Sciatic nerve (tissue), 2 donors: Measurements from ENCODE around the gene MIF4GD. TPM values are rescaled to one million over a fixed set of nuclear protein-coding genes. Genes with fewer than 3 reads are reported as not detected.
"Not testable (repeated sequence)": the region's sequence is repeated elsewhere in the genome, so short reads cannot be mapped to it uniquely, and the experiment has no call there.

ENCODE experiments used
- ATAC-seq: fragments of 200-7000 bp; cut with Tn5 transposase; one replicate; pipeline ENCODE4 v1.9.1; 2020; ENCODE audit warnings: mild to moderate bottlenecking, moderate library complexity
- DNase-seq: peaks from one replicate; pipeline ENCODE4 v3.0.0-alpha.2; 2020; ENCODE audit warnings: low spot score
- intact Hi-C: fragments of 100-400 bp; cut with DNase I; formaldehyde crosslinking; loops from one replicate; pipeline ENCODE4 v1.14.2; 2022
- total RNA-seq: library from RNA; stranded (reverse); fragmentation: NEBNext Ultra II Directional; extraction: Animal tissue kit (Norgen Biotek cat#: 25700); gene quantifications from one replicate; pipeline ENCODE4 v1.2.1, GENCODE V29; 2021
- donor health status: DM: no; HTN: no; CAD: no.
- donor health status: DM: no; HTN: no; CAD: no.

The MIF4GD gene
- total RNA-seq, 1 donor from 2014 or later, result 26.2 TPM

GRCh38 chr17:75265614-75266315, 5.3 kb downstream of the MIF4GD start:
- intact Hi-C loops, result no loop called here
- no peak for ATAC-seq
- no peak for DNase-seq

DNA sequence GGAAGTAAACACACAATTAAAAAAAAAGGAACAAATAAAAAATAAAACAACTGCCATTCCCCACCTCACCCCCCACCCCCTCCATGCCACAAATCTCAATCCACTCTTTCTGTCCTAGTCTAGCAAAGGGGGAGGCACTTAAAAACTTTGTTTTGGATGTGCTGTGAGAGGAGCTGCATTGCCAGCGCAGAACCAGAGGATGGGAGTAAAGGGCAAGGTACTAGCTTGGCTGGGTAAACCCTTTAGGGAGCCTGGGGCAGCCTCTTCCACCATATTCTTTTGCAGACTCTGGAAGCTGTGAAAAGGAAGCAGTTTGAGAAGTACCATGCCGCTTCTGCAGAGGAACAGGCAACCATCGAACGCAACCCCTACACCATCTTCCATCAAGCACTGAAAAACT, 8.0 kb downstream of the MIF4GD start:
- DNase-seq, result no peak
- no peak for ATAC-seq

DNA sequence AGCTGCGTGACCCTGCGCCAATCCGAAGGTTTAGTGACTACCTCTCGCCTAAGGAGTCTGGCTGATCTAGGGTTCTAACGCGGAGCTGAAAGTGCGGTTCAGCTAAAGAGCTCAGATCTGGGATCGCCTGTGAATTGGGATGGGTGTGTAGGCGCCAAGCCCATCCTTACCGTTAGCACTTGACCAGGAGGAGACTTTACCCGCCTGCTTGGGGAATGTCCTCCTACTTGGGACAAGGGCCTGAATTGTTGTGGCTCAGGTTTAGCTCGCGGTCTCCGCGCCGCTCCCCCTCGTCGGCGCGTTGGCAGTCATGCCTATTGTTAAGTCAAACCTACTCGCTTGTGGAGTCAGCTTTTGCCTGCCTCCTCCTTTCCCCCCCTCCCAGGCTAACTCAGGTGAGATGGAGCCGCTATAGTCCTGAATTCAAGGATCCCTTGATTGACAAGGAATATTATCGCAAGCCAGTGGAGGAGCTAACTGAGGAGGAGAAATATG, 8.9 kb downstream of the MIF4GD start:
- intact Hi-C loops, result no loop called here
- DNase-seq (no peak), ATAC-seq (peak; percentile 24)

More for the DNA sequence above, 8.0 kb downstream of the MIF4GD start:
- intact Hi-C loops, result no loop called here

DNA sequence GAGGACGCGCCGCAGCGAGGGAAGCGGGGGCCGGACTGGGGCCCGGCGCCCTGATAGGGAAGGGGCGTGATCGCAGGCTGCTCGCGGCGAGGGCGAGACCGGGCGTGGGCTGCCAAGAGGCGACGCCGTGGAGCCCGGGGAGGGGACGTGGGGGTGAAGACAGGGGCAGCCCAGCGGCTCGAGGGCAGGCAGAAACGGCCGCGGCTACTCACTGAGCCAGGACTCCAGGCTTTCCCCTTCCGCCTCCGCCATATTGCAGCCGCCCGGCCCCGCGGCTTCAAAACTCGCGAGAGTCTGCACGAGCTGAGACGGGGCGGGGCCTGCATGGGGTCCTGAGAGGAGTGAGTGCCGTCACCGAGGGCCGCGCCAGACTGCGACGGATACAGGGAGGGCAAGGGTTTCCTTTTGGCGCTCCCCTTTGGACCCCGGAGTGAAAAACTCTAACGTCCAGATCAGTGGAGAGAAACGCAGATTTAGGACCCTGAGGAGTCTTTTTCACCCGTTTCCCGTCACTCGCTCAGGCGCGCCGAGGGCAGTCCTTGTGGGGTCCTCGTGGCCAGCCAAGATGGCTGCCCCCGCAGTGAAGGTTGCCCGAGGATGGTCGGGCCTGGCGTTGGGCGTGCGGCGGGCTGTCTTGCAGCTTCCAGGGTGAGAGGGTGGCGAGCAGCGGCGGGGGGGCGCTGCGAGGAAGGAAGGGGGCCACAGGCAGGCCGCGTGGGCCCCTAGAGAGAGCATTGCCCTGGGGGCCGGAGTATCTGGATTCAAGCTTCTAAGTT, 9.5 kb downstream of the MIF4GD start, which contains the start of the genes GGA3 and MRPS7:
GGA3 (minus strand) TSS at position 271 of the 776 bp plus-strand sequence; CDS start at position 252, 19 bp downstream.
MRPS7 (plus strand) TSS at position 544 of the 776 bp plus-strand sequence; CDS start at position 566, 22 bp downstream.
- ATAC-seq, result peak; percentile 99
- peak; percentile 98 for DNase-seq
- intact Hi-C loops, result no loop called here

DNA sequence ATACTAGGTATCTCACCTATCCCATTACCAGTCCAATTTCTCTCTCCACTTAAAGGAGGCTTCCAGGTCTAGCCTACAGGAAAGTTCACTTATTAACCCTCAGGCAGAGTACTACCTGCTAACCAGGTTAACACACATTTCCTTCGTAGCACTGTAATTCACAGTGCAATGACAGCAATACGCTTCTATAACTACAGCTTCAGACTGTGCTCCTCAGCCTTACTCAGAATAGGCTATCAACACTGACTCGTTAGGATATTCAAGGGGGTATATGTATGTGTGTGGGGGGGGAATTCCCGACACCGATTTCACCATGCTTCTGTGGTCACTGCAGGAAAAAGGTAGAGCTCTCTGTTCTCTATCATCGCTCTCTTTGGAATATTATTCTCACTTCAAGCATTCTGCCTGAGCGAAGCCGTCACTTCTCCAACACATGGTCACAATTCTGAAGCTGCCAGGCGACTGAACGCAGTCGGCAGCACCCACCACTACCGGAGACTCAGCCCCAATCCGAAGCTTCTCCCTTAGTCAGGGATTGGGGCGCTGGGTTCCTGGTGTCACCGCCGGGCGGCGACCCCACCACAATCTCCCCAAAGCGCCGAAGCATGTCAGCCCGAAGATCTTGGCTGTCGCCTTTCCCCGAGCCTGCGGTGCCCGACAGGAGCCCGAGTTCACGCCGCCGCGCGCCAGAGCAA, 10.2 kb downstream of the MIF4GD start:
- no peak for ATAC-seq
- intact Hi-C loops, result no loop called here
- DNase-seq, result no peak

DNA sequence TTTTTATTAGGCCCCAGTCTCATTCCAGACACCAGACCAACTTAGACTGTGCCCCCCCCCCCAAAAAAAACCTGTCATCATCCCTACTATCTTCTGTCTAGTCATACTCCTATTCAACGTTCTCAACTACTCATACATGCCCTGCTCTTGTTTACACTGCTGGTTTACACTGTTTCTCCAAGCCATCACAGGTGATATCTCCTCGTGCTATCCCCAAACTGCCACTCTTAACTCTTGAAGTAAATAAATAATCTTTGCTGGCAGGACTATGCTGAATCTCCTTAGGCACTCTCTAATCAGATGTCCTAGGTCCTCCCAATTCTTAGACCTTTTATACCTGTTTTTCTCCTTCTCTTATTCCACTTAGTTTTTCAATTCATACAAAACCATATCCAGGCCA, 13.8 kb downstream of the MIF4GD start:
- ATAC-seq, DNase-seq, intact Hi-C loops: not testable (repeated sequence)

- intact Hi-C loops, DNase-seq, ATAC-seq: not testable (repeated sequence)
Observed at GRCh38 chr17:75255954-75256698, 14.9 kb downstream of the MIF4GD start.

GRCh38 chr17:75252039-75252816, 18.8 kb downstream of the MIF4GD start:
- no peak for ATAC-seq
- DNase-seq, result no peak
- intact Hi-C loops, result no loop called here

DNA sequence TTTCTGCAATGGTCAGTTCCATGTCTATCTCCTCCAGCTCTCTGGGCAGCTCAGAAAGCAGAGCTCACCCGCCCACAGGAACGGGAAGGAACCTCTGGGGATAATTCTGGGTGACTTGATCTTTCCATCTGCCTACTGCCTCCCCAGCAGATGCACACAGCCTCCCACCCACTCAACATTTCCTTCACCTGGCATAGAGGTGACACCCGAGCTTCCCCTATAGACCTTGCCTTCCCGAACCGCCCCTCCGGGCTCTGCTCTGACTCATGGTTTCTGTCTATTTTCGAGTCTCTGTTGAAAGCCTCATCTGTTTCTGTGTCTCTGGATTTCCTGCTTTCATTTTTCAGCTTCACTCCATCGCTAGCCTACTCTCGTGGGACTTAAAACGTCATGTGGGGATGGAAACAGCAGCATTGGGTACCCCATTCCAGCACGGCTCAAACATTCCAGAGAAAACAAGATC, 21.0 kb downstream of the MIF4GD start:
- no peak for DNase-seq

DNA sequence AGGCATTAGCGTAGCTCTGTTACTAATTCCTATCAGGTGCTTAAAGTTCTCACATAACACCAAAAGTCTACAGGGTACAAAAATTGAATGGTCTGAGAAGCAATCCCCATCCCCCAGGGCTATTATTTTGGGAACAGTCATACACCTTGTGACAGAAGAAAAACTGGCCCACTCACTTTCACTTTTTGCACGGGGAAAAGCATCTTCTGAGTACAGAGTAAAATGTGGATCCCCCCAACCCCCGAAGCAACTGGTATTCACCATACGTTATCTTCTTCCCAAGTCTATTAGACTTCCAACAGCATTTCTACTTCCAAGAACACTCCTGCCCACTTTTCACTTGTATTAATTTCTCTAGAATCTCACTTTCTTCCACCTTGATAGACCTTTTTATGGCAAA, 21.5 kb downstream of the MIF4GD start:
- no peak for ATAC-seq
- no peak for DNase-seq
- intact Hi-C loops, result no loop called here

More for the DNA sequence above, 21.0 kb downstream of the MIF4GD start:
- peak; percentile 68 for ATAC-seq
- intact Hi-C loops, result no loop called here

- intact Hi-C loops, result no loop called here
- ATAC-seq (no peak), DNase-seq (no peak)
Observed at GRCh38 chr17:75246404-75246803, 24.6 kb downstream of the MIF4GD start.

DNA sequence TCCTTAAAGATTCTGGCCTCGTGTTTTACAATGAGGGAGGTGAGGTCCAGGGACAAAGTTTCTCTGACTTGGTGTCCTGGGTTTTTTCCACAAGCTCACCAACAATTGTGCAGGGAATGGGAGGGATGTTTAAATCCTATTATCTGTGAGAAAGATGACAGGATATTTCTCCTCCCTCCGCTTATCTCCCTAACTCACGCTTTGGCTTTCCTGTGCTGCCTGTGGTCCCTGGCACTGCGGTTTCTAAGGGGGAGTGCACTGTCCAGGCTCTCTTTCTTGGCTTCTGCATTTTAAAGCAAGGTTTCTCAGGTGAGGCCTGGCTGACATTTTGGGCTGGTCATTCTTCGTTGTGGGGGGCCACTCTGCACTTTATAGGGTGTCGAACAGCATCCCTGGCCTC, 26.0 kb downstream of the MIF4GD start:
- intact Hi-C loops, result no loop called here
- ATAC-seq, result no peak
- DNase-seq, result no peak

DNA sequence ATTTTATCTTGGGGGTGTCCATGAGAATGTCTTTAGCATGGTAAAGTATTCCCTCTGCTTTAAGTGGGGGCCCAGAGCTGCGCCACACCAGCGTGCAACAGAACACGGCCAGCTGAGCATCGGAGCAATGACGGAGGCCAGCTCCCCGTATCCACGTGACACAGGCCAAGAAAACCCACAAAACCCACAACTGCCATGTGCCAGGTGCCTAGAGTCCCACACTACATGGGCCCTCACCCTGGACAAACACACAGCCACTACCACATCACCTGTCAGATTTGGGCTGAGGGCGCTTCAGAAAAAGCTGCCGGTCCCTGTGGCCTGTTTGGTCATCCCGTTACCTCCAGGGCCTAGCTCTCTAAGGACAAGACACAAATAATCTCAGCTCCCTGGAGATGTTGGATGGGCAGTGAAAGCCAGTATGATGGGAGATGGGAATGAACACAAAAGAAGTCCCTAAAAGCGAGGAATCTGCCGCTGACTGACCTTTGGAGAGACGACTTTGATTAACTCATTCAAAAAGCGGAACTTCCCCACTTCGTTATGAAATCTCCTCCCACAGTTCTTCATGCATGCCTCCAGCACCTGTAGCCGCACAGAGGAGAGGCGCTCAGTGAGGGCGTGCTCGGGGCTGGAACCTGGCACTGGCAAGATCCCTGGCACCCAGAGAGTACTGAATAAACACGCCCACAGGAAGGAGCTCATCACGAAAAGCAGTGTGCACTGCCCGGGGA, 26.7 kb downstream of the MIF4GD start:
- ATAC-seq (no peak), DNase-seq (no peak)
- intact Hi-C loops, result no loop called here

- ATAC-seq (no peak), DNase-seq (no peak)
- intact Hi-C loops, result no loop called here
Observed at GRCh38 chr17:75242461-75243042, 28.5 kb downstream of the MIF4GD start.

DNA sequence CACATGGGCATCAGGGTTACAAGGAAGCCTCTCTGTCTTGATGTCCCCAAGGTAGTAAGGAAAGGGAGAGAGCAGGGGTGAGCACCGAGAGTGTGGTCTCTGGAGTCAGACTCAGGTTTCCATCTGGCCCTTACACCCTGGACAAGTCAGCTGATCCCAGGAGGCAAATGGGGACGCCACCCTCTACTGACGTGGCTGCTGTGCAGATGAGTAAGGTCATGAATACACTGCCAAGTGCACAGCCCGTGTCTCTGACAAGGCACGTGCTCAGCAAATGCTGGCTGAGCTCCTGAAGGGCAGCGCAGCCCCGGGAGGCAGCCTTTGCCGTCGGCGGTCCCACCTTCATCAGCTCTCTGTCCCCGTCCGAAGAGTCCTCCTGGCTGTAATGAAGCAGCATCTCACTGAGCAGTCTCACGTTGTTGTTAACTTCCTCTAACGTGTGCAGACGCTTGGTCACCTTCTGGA, 29.0 kb downstream of the MIF4GD start:
- intact Hi-C loops, result no loop called here
- ATAC-seq (peak; percentile 10), DNase-seq (no peak)

DNA sequence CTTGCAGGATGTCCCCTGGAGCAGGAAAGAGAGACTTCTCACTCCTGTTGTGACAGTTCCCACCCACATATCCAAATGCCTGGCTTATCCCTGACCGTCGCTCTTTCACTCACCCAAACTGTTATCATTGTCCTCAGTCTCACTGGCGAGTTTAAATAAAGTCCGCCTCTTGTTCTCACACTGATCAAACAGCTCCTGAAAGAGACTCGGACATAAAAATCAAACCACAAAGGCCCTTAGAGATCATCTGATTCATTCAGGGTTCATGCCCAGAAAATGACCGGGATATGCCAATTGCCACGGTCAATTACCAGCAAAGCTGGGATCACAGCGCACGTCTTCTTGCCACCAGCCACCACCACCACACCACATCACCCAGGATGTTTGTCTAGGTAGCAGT, 29.5 kb downstream of the MIF4GD start:
- ATAC-seq, result no peak
- no peak for DNase-seq
- intact Hi-C loops, result no loop called here

DNA sequence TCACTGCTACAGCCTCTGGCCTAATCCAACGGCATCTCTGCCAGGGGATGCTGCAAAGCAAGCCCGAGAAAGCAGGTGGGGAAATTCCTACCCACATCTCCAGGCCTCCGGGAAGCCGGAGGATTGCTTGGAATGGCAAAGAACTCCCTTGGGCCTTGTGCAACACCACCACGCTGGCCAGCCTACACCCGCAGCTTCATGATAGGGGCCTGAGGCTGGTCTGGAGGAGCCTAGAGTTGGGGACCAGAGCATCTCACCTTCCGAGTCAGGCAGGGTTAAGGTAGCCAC, 29.9 kb downstream of the MIF4GD start:
- DNase-seq (no peak), ATAC-seq (peak; percentile 58)
- intact Hi-C loops, result no loop called here
